Mesodermal cell (in vitro differentiated cells): ENCODE measurements around the gene BLVRB.
"Not testable (repeated sequence)": the region's sequence is repeated elsewhere in the genome, so short reads cannot be mapped to it uniquely, and the experiment has no call there.

Source experiments
- H3K27ac ChIP-seq: 2 replicates; pipeline ENCODE4 v1.7.0; 2013; ENCODE audit warnings: mild to moderate bottlenecking, low read depth, low read length, moderate library complexity; ENCODE audit not compliant: severe bottlenecking
- H3K36me3 ChIP-seq: 2 replicates; pipeline ENCODE4 v1.7.1; 2013; ENCODE audit warnings: mild to moderate bottlenecking, low read length, moderate library complexity; ENCODE audit not compliant: control insufficient read depth, insufficient read depth
- H3K4me1 ChIP-seq: one replicate; pipeline ENCODE4 v1.7.1; 2013; ENCODE audit warnings: mild to moderate bottlenecking, low read length; ENCODE audit not compliant: insufficient read depth, control insufficient read depth, poor library complexity, severe bottlenecking
- H3K4me3 ChIP-seq: 2 replicates; pipeline ENCODE4 v1.7.0; 2013; ENCODE audit warnings: low read length, control low read depth, mild to moderate bottlenecking; ENCODE audit not compliant: insufficient read depth, poor library complexity, severe bottlenecking; ENCODE audit errors: extremely low read depth
- H3K9me3 ChIP-seq: 2 replicates; pipeline ENCODE4 v1.7.1; 2013; ENCODE audit warnings: mild to moderate bottlenecking, low read length, moderate library complexity; ENCODE audit not compliant: control insufficient read depth
- WGBS, 2 experiments: methylation state at CpG; one replicate each; pipeline ENCODE4 v1.1.5; 2013; ENCODE audit warnings: missing lambda C conversion rate in 2 of 2; ENCODE audit not compliant: insufficient coverage in 2 of 2; 5-methylcytosine and 5-hydroxymethylcytosine counted together

BLVRB gene

GRCh38 chr19:40464059-40465024 is 1.2 kb downstream of the BLVRB start:
- peak overlapping the region; percentile 53 for H3K4me3 ChIP-seq
- 19 to 41% methylated on average over 6 of the region's 11 CpGs for WGBS, 2 experiments
- H3K36me3 ChIP-seq: no peaks in the 10 kb centered on the region
- H3K9me3 ChIP-seq: no peaks in the 10 kb centered on the region
- peak overlapping the region; percentile 30 for H3K27ac ChIP-seq
- H3K4me1 ChIP-seq: no peaks in the 10 kb centered on the region

DNA sequence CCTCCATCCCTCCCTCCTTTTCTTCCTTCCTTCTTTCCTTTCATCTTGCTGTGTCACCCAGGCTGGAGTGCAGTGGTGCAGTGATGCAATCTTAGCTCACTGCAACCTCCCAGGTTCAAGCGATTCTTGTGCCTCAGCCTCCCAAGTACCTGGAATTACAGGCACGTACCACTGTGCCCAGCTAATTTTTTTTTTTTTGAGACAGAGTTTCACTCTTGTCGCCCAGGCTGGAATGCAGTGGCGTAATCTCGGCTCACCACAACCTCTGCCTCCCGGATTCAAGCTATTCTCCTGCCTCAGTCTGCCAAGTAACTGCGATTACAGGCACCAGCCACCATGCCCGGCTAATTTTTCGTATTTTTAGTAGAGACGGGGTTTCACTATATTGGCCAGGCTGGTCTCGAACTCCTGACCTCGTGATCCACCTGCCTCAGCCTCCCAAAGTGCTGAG is 1.9 kb downstream of the BLVRB start:
- H3K27ac ChIP-seq, H3K4me1 ChIP-seq, H3K9me3 ChIP-seq, H3K4me3 ChIP-seq, H3K36me3 ChIP-seq: not testable (repeated sequence)
- WGBS, 2 experiments: 90 to 91% methylated on average over 10 to 12 of the region's 12 CpGs

GRCh38 chr19:40461669-40462221 is 3.8 kb downstream of the BLVRB start:
- Histone ChIP-seq H3K4me3 (no peak overlapping the region), H3K4me1 (no peaks in the 10 kb centered on the region), H3K9me3 (no peaks in the 10 kb centered on the region), H3K36me3 (no peaks in the 10 kb centered on the region), H3K27ac (no peak overlapping the region)
- WGBS, 2 experiments: 91 to 100% methylated on average over 6 to 7 of the region's 7 CpGs

GRCh38 chr19:40460185-40460584 is 5.4 kb downstream of the BLVRB start:
- Histone ChIP-seq H3K27ac (no peak overlapping the region), H3K36me3 (no peaks in the 10 kb centered on the region), H3K9me3 (no peaks in the 10 kb centered on the region), H3K4me3 (no peak overlapping the region), H3K4me1 (no peaks in the 10 kb centered on the region)
- WGBS, 2 experiments: 75 to 92% methylated on average over 2 of the region's 3 CpGs

DNA sequence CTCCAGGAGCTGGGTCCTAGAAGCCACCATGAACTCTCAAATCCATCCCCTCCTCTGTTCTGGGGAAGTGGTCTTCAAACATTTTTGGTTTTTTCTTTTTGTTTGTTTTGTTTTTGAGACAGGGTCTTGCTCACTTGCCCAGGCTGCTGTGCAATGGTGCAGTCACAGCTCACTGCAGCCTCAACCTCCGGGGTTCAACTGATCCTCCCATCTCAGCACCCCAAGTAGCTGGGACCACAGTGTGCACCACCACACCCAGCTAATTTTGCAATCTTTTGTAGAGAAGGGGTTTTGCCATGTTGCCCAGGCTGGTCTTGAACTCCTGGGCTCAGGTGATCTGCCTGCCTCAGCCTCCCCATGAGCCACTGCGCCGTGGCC is 7.0 kb downstream of the BLVRB start:
- H3K36me3 ChIP-seq: no peaks in the 10 kb centered on the region
- no peaks in the 10 kb centered on the region for H3K9me3 ChIP-seq
- 93 to 100% methylated on average over 2 to 3 of the region's 3 CpGs for WGBS, 2 experiments
- no peak overlapping the region for H3K27ac ChIP-seq
- H3K4me1 ChIP-seq: no peaks in the 10 kb centered on the region
- H3K4me3 ChIP-seq: no peak overlapping the region

DNA sequence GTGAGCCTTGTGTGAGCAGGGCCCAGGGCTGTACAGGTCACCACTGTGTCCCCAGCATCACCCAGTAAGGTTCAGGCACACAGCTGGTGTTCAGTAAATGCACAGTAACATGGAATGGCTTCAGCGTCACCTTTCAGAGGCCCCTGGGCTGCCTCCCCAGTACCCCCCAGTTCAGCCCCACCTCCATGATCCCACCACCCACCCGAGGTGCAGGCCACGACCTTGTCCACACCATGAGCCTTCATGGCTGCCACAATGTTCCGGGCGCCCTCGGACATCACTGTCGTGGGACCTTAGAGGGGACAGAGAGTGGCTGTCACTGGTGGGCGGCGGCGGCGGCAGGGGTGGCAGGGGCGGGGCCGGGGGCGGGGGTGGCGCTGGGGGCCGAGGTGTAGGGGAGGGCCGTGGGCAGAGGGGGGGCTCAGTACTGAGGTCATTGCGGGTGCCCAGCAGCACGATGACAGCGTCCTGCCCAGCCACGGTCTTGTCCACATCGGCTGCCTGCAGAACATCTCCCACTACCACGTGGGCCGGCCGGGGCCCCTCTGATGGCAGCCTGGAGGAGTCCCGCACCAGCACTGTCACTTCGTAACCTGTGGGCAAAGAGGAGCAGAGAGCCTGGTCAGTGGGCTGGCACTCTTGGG is 7.5 kb downstream of the BLVRB start:
- Histone ChIP-seq H3K9me3 (no peaks in the 10 kb centered on the region), H3K27ac (no peak overlapping the region), H3K4me3 (no peak overlapping the region), H3K4me1 (no peaks in the 10 kb centered on the region), H3K36me3 (no peaks in the 10 kb centered on the region)
- whole genome bisulfite sequencing, 2 experiments: 93 to 96% methylated on average over 13 of the region's 27 CpGs

GRCh38 chr19:40457048-40457447 is 8.5 kb downstream of the BLVRB start:
- H3K4me1 ChIP-seq: no peaks in the 10 kb centered on the region
- WGBS, 2 experiments: 80 to 87% methylated on average over 1 to 4 of the region's 5 CpGs
- no peak overlapping the region for H3K27ac ChIP-seq
- H3K9me3 ChIP-seq: no peaks in the 10 kb centered on the region
- no peaks in the 10 kb centered on the region for H3K36me3 ChIP-seq
- no peak overlapping the region for H3K4me3 ChIP-seq

DNA sequence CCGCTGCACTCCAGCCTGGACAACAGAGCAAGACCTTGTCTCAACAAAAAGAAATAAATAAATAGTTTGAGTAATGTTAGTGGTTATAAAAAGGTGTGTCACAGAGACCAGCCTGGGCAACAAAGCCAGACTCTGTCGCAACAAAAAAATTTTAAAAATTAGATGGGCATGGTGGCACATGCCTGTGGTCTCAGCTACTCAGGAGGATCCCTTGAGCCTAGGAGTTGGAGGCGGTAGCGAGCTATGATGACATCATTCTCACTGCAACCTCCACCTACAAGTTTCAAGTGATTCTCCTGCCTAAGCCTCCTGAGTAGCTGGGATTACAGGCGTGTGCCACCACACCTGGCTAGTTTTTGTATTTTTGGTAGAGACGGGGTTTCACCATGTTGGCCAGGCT is 11.6 kb downstream of the BLVRB start:
- 98 to 100% methylated on average over 5 to 6 of the region's 6 CpGs for WGBS, 2 experiments
- H3K9me3 ChIP-seq, H3K36me3 ChIP-seq, H3K4me1 ChIP-seq, H3K27ac ChIP-seq, H3K4me3 ChIP-seq: not testable (repeated sequence)

- Histone ChIP-seq H3K9me3 (no peaks in the 10 kb centered on the region), H3K36me3 (no peaks in the 10 kb centered on the region), H3K4me3 (no peak overlapping the region), H3K27ac (no peak overlapping the region), H3K4me1 (no peaks in the 10 kb centered on the region)
- WGBS, 2 experiments: 95 to 97% methylated on average over 4 to 5 of the region's 5 CpGs
These were observed 12.3 kb downstream of the BLVRB start for GRCh38 chr19:40453151-40453735.

DNA sequence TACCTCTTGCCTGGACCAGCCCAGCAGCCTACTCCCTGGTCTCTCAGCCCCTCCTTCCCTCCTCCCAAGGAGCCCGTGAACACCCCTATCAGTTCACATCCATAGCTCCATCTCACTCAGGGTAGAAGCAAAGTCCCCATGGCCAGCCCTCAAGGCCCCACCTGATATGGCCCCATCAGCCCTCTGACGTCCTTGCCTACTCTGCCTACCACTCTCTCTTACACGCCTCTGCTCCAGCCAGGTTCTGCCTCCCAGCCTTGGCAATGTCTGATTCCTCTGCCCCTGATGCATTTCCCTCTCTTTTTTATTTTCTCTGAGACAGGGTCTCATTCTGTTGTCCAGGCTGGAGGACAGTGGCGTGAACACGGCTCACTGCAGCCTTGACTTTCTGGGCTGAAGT is 13.5 kb downstream of the BLVRB start:
- no peak overlapping the region for H3K27ac ChIP-seq
- 84 to 97% methylated on average over 4 to 5 of the region's 5 CpGs for WGBS, 2 experiments

More for the DNA sequence above, 13.5 kb downstream of the BLVRB start:
- Histone ChIP-seq H3K9me3 (no peaks in the 10 kb centered on the region), H3K4me1 (no peaks in the 10 kb centered on the region), H3K36me3 (no peaks in the 10 kb centered on the region), H3K4me3 (no peak overlapping the region)
